Nephron progenitor cell (in vitro differentiated cells): ENCODE results near the gene LRRN3.

ENCODE experiments used
- DNase-seq: peaks from one replicate; pipeline ENCODE4 v3.0.0; 2021
- H3K27ac Mint-ChIP-seq: 2 replicates; pipeline ENCODE4 v1.8.0; 2021; ENCODE audit warnings: mild to moderate bottlenecking, moderate library complexity, mixed read lengths
- H3K27me3 Mint-ChIP-seq: 2 replicates; pipeline ENCODE4 v1.8.0; 2021; ENCODE audit warnings: mild to moderate bottlenecking, low read depth, mixed read lengths; ENCODE audit not compliant: poor library complexity
- H3K36me3 Mint-ChIP-seq: 2 replicates; pipeline ENCODE4 v1.8.0; 2021; ENCODE audit warnings: low read depth, mixed read lengths
- H3K4me1 Mint-ChIP-seq: 2 replicates; pipeline ENCODE4 v1.8.0; 2021; ENCODE audit warnings: mixed read lengths
- H3K4me3 Mint-ChIP-seq: 2 replicates; pipeline ENCODE4 v1.8.0; 2021; ENCODE audit warnings: mild to moderate bottlenecking, moderate library complexity, mixed read lengths
- H3K9me3 Mint-ChIP-seq: 2 replicates; pipeline ENCODE4 v1.8.0; 2021; ENCODE audit warnings: mild to moderate bottlenecking, moderate library complexity, mixed read lengths
- CTCF ChIP-seq: fragments of 200-600 bp; sonication (generic); IDR thresholded peaks from 2 replicates; pipeline ENCODE4 v1.5.0; 2021; ENCODE audit warnings: antibody characterized with exemption

The LRRN3 gene

GRCh38 chr7:111103678-111104274 is 12.8 kb downstream of the LRRN3 start:
- H3K9me3 Mint-ChIP-seq, result no peaks in the 10 kb centered on the region
- H3K27me3 Mint-ChIP-seq, result no peaks in the 10 kb centered on the region
- no peaks in the 10 kb centered on the region for H3K36me3 Mint-ChIP-seq
- no peak overlapping the region for H3K4me3 Mint-ChIP-seq
- no peaks in the 10 kb centered on the region for H3K4me1 Mint-ChIP-seq
- no peak for DNase-seq
- no peak for TF ChIP-seq CTCF
- no peak overlapping the region for H3K27ac Mint-ChIP-seq

GRCh38 chr7:111104710-111105109 is 13.8 kb downstream of the LRRN3 start:
- Mint-ChIP-seq H3K9me3 (no peaks in the 10 kb centered on the region), H3K27ac (peak overlapping the region; percentile 90), H3K36me3 (no peaks in the 10 kb centered on the region), H3K4me1 (no peaks in the 10 kb centered on the region), H3K4me3 (no peak overlapping the region), H3K27me3 (no peaks in the 10 kb centered on the region)
- TF ChIP-seq CTCF, result no peak
- DNase-seq, result no peak

GRCh38 chr7:111105269-111105668 is 14.3 kb downstream of the LRRN3 start:
- no peaks in the 10 kb centered on the region for H3K27me3 Mint-ChIP-seq
- DNase-seq, result no peak
- no peak overlapping the region for H3K4me3 Mint-ChIP-seq
- no peaks in the 10 kb centered on the region for H3K36me3 Mint-ChIP-seq
- TF ChIP-seq CTCF, result no peak
- no peaks in the 10 kb centered on the region for H3K9me3 Mint-ChIP-seq
- no peak overlapping the region for H3K27ac Mint-ChIP-seq
- no peaks in the 10 kb centered on the region for H3K4me1 Mint-ChIP-seq

GRCh38 chr7:111107579-111107978 is 16.7 kb downstream of the LRRN3 start:
- Mint-ChIP-seq H3K27ac (no peak overlapping the region), H3K4me1 (no peaks in the 10 kb centered on the region), H3K27me3 (no peaks in the 10 kb centered on the region), H3K36me3 (no peaks in the 10 kb centered on the region), H3K4me3 (no peak overlapping the region), H3K9me3 (no peaks in the 10 kb centered on the region)
- no peak for DNase-seq
- TF ChIP-seq CTCF, result no peak

GRCh38 chr7:111108000-111108399 is 17.1 kb downstream of the LRRN3 start:
- Mint-ChIP-seq H3K4me1 (no peaks in the 10 kb centered on the region), H3K9me3 (no peaks in the 10 kb centered on the region), H3K27me3 (no peaks in the 10 kb centered on the region), H3K27ac (no peak overlapping the region), H3K36me3 (no peaks in the 10 kb centered on the region), H3K4me3 (no peak overlapping the region)
- DNase-seq, result no peak
- no peak for TF ChIP-seq CTCF

- Mint-ChIP-seq H3K27ac (no peak overlapping the region), H3K36me3 (no peaks in the 10 kb centered on the region), H3K4me1 (no peaks in the 10 kb centered on the region), H3K27me3 (no peaks in the 10 kb centered on the region), H3K4me3 (no peak overlapping the region), H3K9me3 (no peaks in the 10 kb centered on the region)
- no peak for TF ChIP-seq CTCF
- no peak for DNase-seq
Measured at GRCh38 chr7:111108496-111108895, 17.6 kb downstream of the LRRN3 start.
